ENCODE measurements around the gene TMF1.

TMF1 gene

DNA sequence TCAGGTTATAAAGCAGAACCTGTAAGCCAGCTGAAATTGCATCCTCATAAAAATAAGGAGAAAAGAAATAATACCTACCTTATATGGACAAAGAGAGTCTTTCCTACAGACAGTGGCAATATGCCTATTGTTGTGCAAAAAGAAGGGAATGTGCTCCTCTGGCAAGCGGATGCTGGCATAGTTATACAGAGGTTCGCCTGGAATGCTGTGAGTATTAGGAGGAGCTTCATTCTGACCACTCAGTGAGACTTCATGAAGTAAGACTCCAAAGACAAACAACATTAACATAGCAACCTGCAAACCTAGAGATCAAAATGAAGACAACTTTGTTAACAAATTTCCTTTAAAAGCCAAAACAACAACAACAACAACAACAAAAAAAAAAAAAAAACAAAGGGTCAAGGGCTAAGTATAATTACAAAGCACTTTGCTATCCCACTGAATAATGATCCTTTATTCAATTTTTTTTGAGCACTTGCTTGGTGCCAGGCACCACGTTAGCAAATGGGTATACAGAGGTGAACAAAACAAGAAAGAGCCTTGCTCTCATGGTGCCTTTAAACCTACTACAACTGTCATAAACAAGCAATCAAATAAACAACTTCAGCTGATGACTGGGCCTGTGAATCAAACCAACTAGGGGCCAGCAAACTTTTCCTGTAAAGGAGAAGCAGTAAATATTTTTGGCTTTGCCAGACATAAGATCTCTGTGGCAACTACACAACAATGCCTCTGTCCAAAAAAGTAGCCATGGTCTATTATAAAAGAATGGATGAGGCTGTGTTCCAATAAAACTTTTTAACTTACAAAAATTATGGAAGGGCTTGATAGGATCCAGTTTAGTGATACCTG, 42.3 kb downstream of the TMF1 start:
- TF ChIP-seq, protein P1, sequence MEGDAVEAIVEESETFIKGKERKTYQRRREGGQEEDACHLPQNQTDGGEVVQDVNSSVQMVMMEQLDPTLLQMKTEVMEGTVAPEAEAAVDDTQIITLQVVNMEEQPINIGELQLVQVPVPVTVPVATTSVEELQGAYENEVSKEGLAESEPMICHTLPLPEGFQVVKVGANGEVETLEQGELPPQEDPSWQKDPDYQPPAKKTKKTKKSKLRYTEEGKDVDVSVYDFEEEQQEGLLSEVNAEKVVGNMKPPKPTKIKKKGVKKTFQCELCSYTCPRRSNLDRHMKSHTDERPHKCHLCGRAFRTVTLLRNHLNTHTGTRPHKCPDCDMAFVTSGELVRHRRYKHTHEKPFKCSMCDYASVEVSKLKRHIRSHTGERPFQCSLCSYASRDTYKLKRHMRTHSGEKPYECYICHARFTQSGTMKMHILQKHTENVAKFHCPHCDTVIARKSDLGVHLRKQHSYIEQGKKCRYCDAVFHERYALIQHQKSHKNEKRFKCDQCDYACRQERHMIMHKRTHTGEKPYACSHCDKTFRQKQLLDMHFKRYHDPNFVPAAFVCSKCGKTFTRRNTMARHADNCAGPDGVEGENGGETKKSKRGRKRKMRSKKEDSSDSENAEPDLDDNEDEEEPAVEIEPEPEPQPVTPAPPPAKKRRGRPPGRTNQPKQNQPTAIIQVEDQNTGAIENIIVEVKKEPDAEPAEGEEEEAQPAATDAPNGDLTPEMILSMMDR (IDR thresholded peaks at IDR 0.05; ENCODE audit: low read depth, low read length, missing control alignments) = no peak
- H3K27ac ChIP-seq = peak overlapping the region; percentile 28
- peak; percentile 68 for DNase-seq
- in situ Hi-C loops (cut with HindIII; ENCODE audit: low pct_ligation_motif_present, low sequenced_read_pairs) = no loop called here
- H3K36me3 ChIP-seq (replicated peaks) = peaks cover 18% of the 10 kb centered on the region
- H3K27me3 ChIP-seq (replicated peaks) = no peaks in the 10 kb centered on the region
- H3K4me3 ChIP-seq (ENCODE audit: low read depth, low read length) = no peak overlapping the region

DNA sequence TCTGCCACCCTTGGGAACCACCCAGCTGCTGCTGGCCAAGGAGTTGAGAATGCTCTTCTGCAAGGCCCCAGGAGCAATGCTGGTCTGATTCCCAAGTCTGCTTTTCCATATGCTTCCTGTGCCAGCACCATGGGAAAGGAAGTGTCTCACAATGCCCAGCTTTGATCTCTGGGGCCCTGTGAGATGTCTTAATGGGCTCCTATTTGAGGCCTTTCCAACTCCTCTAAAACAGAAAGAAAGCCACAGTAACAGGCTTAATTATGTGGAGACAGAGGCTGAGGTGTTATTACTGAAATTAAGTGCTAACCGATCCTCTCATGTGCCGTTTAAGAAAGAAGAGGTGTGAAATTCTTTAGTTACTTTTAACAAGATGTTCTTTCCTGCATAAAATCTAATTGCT, 43.2 kb downstream of the TMF1 start:
- Histone ChIP-seq H3K36me3 (replicated peaks) (peaks cover 26% of the 10 kb centered on the region), H3K27me3 (replicated peaks) (no peaks in the 10 kb centered on the region), H3K27ac (no peak overlapping the region), H3K4me3 (ENCODE audit: low read depth, low read length) (no peak overlapping the region)
- DNase-seq = no peak
- in situ Hi-C loops (cut with HindIII; ENCODE audit: low pct_ligation_motif_present, low sequenced_read_pairs) = no loop called here
- TF ChIP-seq, protein P1 (IDR thresholded peaks at IDR 0.05; ENCODE audit: low read depth, low read length, missing control alignments) = no peak

- Histone ChIP-seq H3K36me3 (replicated peaks) (peaks cover 50% of the 10 kb centered on the region), H3K4me3 (ENCODE audit: low read depth, low read length) (no peak overlapping the region), H3K27ac (no peak overlapping the region), H3K27me3 (replicated peaks) (no peaks in the 10 kb centered on the region)
- in situ Hi-C loops (cut with HindIII; ENCODE audit: low pct_ligation_motif_present, low sequenced_read_pairs) = no loop called here
- TF ChIP-seq, protein P1 (IDR thresholded peaks at IDR 0.05; ENCODE audit: low read depth, low read length, missing control alignments) = no peak
- no peak for DNase-seq
These were observed 46.2 kb downstream of the TMF1 start for GRCh38 chr3:69005791-69006482.

- Histone ChIP-seq H3K4me3 (ENCODE audit: low read depth, low read length) (no peak overlapping the region), H3K27ac (no peak overlapping the region), H3K36me3 (replicated peaks) (peaks cover 50% of the 10 kb centered on the region), H3K27me3 (replicated peaks) (no peaks in the 10 kb centered on the region)
- TF ChIP-seq, protein P1 (IDR thresholded peaks at IDR 0.05; ENCODE audit: low read depth, low read length, missing control alignments) = no peak
- in situ Hi-C loops (cut with HindIII; ENCODE audit: low pct_ligation_motif_present, low sequenced_read_pairs) = no loop called here
- DNase-seq = no peak
These were observed 46.9 kb downstream of the TMF1 start for GRCh38 chr3:69005071-69005790.

DNA sequence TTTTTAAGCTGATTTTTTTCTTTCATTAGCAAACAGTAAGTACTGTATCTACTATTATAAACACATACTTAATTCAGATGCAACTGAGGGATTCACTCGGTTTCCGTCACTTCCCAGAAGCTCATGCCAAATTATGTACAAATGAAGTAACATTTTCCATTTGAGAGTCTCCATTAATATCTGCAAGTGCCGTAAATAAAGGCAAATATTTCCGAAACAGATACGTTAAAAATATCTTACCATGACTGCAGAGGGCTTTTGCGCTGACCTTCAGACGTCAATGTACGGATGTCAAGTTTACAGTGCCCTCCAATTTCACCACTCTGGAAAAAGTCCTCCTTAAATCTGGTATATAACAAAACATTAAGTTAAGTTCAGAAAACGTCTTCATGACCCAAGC, 48.0 kb downstream of the TMF1 start:
- in situ Hi-C loops (cut with HindIII; ENCODE audit: low pct_ligation_motif_present, low sequenced_read_pairs) = no loop called here
- H3K27me3 ChIP-seq (replicated peaks) = no peaks in the 10 kb centered on the region
- no peak for DNase-seq
- TF ChIP-seq, protein P1 (IDR thresholded peaks at IDR 0.05; ENCODE audit: low read depth, low read length, missing control alignments) = no peak
- H3K27ac ChIP-seq = no peak overlapping the region
- H3K4me3 ChIP-seq (ENCODE audit: low read depth, low read length) = no peak overlapping the region
- peaks cover 50% of the 10 kb centered on the region for H3K36me3 ChIP-seq (replicated peaks)

Data from brain microvascular endothelial cell (primary cell).